HepG2 (cell line): ENCODE results near the gene ERMARD. TPM values are rescaled to one million over a fixed set of nuclear protein-coding genes. Genes with fewer than 3 reads are reported as not detected.

Source experiments
- ATAC-seq: fragments of 200-7000 bp; cut with Tn5 transposase; 3 replicates; pipeline ENCODE4 v1.9.1; 2020; ENCODE audit warnings: mild to moderate bottlenecking, moderate library complexity
- BruUV-seq: library from RNA; stranded (reverse); fragments of 400-500 nt; replicated peaks from 2 replicates; lab custom pipeline; 2021; lab: Mats Ljungman, UMichigan
- CTCF ChIA-PET: fragments of 300-600 bp; formaldehyde crosslinking; extraction: SDS; loops from one replicate; lab custom pipeline; 2021; ENCODE audit warnings: low total read pairs, inconsistent platforms, low intra/inter-chr PET ratio; lab: Yijun Ruan, JAX
- POLR2A ChIA-PET: fragments of 350-600 bp; sonication (Branson Sonifier 250); formaldehyde crosslinking; loops from one replicate; lab custom pipeline; 2020; ENCODE audit warnings: antibody characterized with exemption, inconsistent platforms; lab: Yijun Ruan, JAX
- DNase-seq: peaks from one replicate; pipeline ENCODE4 v3.0.0-alpha.2; 2015; ENCODE audit warnings: low spot score
- FAIRE-seq: peaks from 3 replicates; lab custom pipeline; 2011; peaks lifted over from hg19 to GRCh38; lab: Jason Lieb, UNC
- H2AFZ ChIP-seq: one replicate; pipeline ENCODE4 v1.6.1; 2011; ENCODE audit warnings: low read length, inconsistent platforms
- H3K27ac ChIP-seq: fragments of 300-600 bp; 3 replicates; pipeline ENCODE4 v1.8.0; 2011; ENCODE audit warnings: mixed run types, mild to moderate bottlenecking, mixed read lengths, low read length, inconsistent platforms; ENCODE audit not compliant: insufficient read depth; ENCODE audit errors: extremely low read length
- H3K27me3 ChIP-seq, 2 experiments: fragments of 200-600 bp in 1 of 2; 2 replicates in 1 of 2; 3 replicates in 1 of 2; pipeline versions ENCODE4 v1.6.0 to v1.8.0; 2011; ENCODE audit warnings: low read length in 2 of 2, mild to moderate bottlenecking in 2 of 2, moderate library complexity in 2 of 2, inconsistent platforms in 1 of 2; ENCODE audit not compliant: insufficient read depth in 2 of 2, control insufficient read depth in 1 of 2
- H3K36me3 ChIP-seq, 2 experiments: fragments of 200-600 bp in 1 of 2; replicated peaks in 1 of 2; 2 replicates in 1 of 2; 3 replicates in 1 of 2; pipeline versions ENCODE4 v1.5.1 to v1.8.0; 2011; ENCODE audit warnings: low read length in 2 of 2, inconsistent platforms in 1 of 2; ENCODE audit not compliant: insufficient read depth in 2 of 2, control insufficient read depth in 1 of 2
- H3K4me1 ChIP-seq: 2 replicates; pipeline ENCODE4 v1.5.1; 2012; ENCODE audit warnings: low read length, inconsistent platforms; ENCODE audit not compliant: insufficient read depth
- H3K4me2 ChIP-seq: 2 replicates; pipeline ENCODE4 v1.6.0; 2011; ENCODE audit warnings: low read depth, low read length, inconsistent platforms
- H3K4me3 ChIP-seq, 3 experiments: fragments of 200-600 bp in 1 of 3; sonication (generic), shearing (Covaris generic) in 1 of 3; replicated peaks in 1 of 3; 2 replicates each; pipeline ENCODE4 v1.5.1; 2011 to 2016; ENCODE audit warnings: low read length in 3 of 3, inconsistent platforms in 2 of 3, low read depth in 2 of 3, mild to moderate bottlenecking in 2 of 3, control low read depth in 1 of 3, mixed read lengths in 1 of 3; ENCODE audit not compliant: insufficient read depth in 1 of 3
- H3K79me2 ChIP-seq: one replicate; pipeline ENCODE4 v1.6.1; 2011; ENCODE audit warnings: low read length, inconsistent platforms; ENCODE audit not compliant: insufficient read depth
- H3K9ac ChIP-seq: 2 replicates; pipeline ENCODE4 v1.6.0; 2011; ENCODE audit warnings: mild to moderate bottlenecking, low read depth, low read length, inconsistent platforms; ENCODE audit not compliant: insufficient read depth
- H3K9me3 ChIP-seq: 2 replicates; pipeline ENCODE4 v1.5.1; 2012; ENCODE audit warnings: mild to moderate bottlenecking, low read length
- H4K20me1 ChIP-seq: 2 replicates; pipeline ENCODE4 v1.6.0; 2011; ENCODE audit warnings: inconsistent platforms, mild to moderate bottlenecking, low read length, moderate library complexity; ENCODE audit not compliant: insufficient read depth
- CAMTA2 ChIP-seq: sonication (generic); formaldehyde crosslinking; IDR thresholded peaks from 2 replicates; pipeline ENCODE4 v1.4.0; 2020; ENCODE audit warnings: mild to moderate bottlenecking, missing genetic modification reagents, borderline replicate concordance
- JARID2 ChIP-seq: sonication (generic); formaldehyde crosslinking; IDR thresholded peaks from 2 replicates; pipeline ENCODE4 v1.8.1; 2023; ENCODE audit warnings: missing genetic modification reagents, inconsistent platforms; ENCODE audit not compliant: insufficient replicate concordance
- JDP2 ChIP-seq: sonication (generic); formaldehyde crosslinking; IDR thresholded peaks from 2 replicates; pipeline ENCODE4 v1.8.1; 2022; ENCODE audit warnings: missing genetic modification reagents, borderline replicate concordance
- NFYB ChIP-seq: sonication (generic); formaldehyde crosslinking; IDR thresholded peaks from 2 replicates; pipeline ENCODE4 v1.4.0; 2020; ENCODE audit warnings: missing genetic modification reagents
- RBM39 ChIP-seq: fragments of 200-400 bp; formaldehyde crosslinking; IDR thresholded peaks from one replicate; pipeline ENCODE4 v1.6.1; 2018; ENCODE audit warnings: antibody characterized with exemption, mild to moderate bottlenecking, low read depth, low read length; ENCODE audit not compliant: poor library complexity, severe bottlenecking
- SAP130 ChIP-seq: IDR thresholded peaks from 2 replicates; pipeline ENCODE4 v1.6.1; 2016; ENCODE audit warnings: low read depth
- SMAD9 ChIP-seq: sonication (generic); formaldehyde crosslinking; IDR thresholded peaks from 2 replicates; pipeline ENCODE4 v1.5.1; 2020; ENCODE audit warnings: mild to moderate bottlenecking, missing genetic modification reagents
- ZFAT ChIP-seq: sonication (generic); formaldehyde crosslinking; conservative IDR thresholded peaks from 2 replicates; pipeline ENCODE4 v1.8.1; 2023; ENCODE audit warnings: missing genetic modification reagents, inconsistent platforms
- ZNF235 ChIP-seq: sonication (generic); formaldehyde crosslinking; IDR thresholded peaks from 2 replicates; pipeline ENCODE4 v1.8.1; 2023; ENCODE audit warnings: mild to moderate bottlenecking, missing genetic modification reagents, borderline replicate concordance
- ZNF343 ChIP-seq: sonication (generic); formaldehyde crosslinking; IDR thresholded peaks from 2 replicates; pipeline ENCODE4 v1.4.0; 2020; ENCODE audit warnings: mild to moderate bottlenecking, missing genetic modification reagents
- ZNF431 ChIP-seq: sonication (generic); formaldehyde crosslinking; IDR thresholded peaks from 2 replicates; pipeline ENCODE4 v1.9.0; 2022; ENCODE audit warnings: missing genetic modification reagents, low read depth, mild to moderate bottlenecking, borderline replicate concordance
- ZNF501 ChIP-seq: sonication (generic); formaldehyde crosslinking; IDR thresholded peaks from 2 replicates; pipeline ENCODE4 v1.5.1; 2020; ENCODE audit warnings: mild to moderate bottlenecking, moderate library complexity, missing genetic modification reagents
- ZNF543 ChIP-seq: sonication (generic); formaldehyde crosslinking; IDR thresholded peaks from 2 replicates; pipeline ENCODE4 v1.4.0; 2020; ENCODE audit warnings: mild to moderate bottlenecking, missing genetic modification reagents
- ZNF572 ChIP-seq: sonication (generic); formaldehyde crosslinking; IDR thresholded peaks from 2 replicates; pipeline ENCODE4 v1.5.1; 2020; ENCODE audit warnings: mild to moderate bottlenecking, missing genetic modification reagents
- WGBS: methylation state at CpG from one replicate; pipeline ENCODE4 v1.1.6; 2017; ENCODE audit warnings: low lambda C conversion rate; 5-methylcytosine and 5-hydroxymethylcytosine counted together
- in situ Hi-C: cut with HindIII; loops from 2 replicates; pipeline ENCODE4 v1.10.0; 2017; ENCODE audit warnings: low pct_unique_long_range_greater_than_20kb; ENCODE audit not compliant: extremely low pct_ligation_motif_present
- intact Hi-C: fragments of 100-400 bp; cut with micrococcal nuclease; formaldehyde crosslinking; loops from one replicate; pipeline ENCODE4 v1.10.0; 2022; ENCODE audit not compliant: unreplicated experiment
- polyA plus RNA-seq, 8 experiments: library from polyadenylated mRNA; depleted of rRNA in 3 of 8; stranded (reverse) in 7 of 8; unstranded in 1 of 8; fragments of >200 nt; fragmentation: Illumina TruSeq in 4 of 8; extraction: Trizol in 4 of 8; gene quantifications; 2 replicates each; pipeline versions ENCODE4 v1.2.1 to v1.2.3, GENCODE V29; 2011 to 2016; ENCODE audit warnings: low read depth in 4 of 8, missing spikeins in 1 of 8, mixed read lengths in 1 of 8; ENCODE audit not compliant: insufficient read depth in 1 of 8
- total RNA-seq, 5 experiments: library from RNA; depleted of rRNA; stranded (reverse); fragments of >200 nt; fragmentation: Illumina TruSeq; extraction: Trizol; gene quantifications; 2 replicates each; pipeline ENCODE4 v1.2.3, GENCODE V29; 2016; ENCODE audit warnings: low read depth in 1 of 5
- TF ChIP-seq, protein P1 (sequence below), 2 experiments: sonication (generic) in 1 of 2; formaldehyde crosslinking in 1 of 2; IDR thresholded peaks; 2 replicates each; pipeline versions ENCODE4 v1.5.1 to v1.6.1; 2011 to 2020; ENCODE audit warnings: borderline replicate concordance in 1 of 2, low read depth in 1 of 2, low read length in 1 of 2, mild to moderate bottlenecking in 1 of 2, missing genetic modification reagents in 1 of 2, moderate library complexity in 1 of 2
- TF ChIP-seq, protein P2 (sequence below): sonication (generic); formaldehyde crosslinking; IDR thresholded peaks from 2 replicates; pipeline ENCODE4 v1.4.0; 2020; ENCODE audit warnings: mild to moderate bottlenecking, missing genetic modification reagents

Gene ERMARD
- total and polyA plus RNA-seq, 2 of the 13 experiments (the other 11 are each of a cell fraction or from before 2014, with no cell fraction given), result 8.8 to 10.7 TPM

DNA sequence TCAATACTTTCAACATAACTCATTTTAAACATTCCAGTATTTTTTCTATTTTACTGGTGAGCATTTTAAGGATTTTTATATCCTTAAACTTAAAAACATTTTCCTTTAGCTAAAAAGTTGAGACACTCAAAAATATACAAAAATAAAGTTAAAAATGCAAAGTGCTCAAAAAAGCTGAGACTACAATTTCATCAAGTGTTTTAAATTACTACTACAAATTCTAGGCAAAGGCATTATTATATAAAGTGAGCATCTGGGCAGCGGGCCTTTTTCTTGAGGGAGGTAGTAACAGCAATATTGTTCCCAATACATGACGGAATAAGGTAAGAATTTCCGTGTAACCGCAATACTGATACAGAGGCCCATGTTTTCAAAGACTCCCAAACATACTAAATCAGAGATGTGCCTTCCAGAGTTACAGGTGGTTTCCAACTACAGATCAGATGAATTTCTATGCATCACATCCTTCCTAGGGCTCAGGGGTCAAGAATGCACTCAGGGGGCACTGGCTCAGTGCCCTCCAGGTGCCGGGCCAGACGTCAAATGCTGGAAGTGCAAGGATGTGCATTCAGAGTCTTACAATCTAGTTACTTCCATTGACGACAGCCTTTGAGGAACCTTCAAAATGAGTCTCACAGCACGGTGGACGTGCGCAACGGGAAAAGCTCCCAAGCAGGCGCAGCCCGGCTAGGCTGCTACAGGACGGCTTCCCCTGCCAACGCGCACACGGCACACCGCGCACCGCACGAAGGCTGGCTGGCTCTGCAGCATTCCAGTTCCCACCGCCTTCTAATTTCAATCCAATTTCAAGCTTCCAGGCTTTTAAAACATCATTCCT lies 28.8 kb upstream of the ERMARD start:
- CTCF ChIA-PET, result no interaction called here
- TF ChIP-seq ZNF501 (CRISPR knock-in tag) (peak; percentile 59; the same call in 1 of the 2 replicates), CAMTA2 (no peak), SMAD9 (CRISPR knock-in tag) (no peak), ZNF543 (CRISPR knock-in tag) (no peak), RBM39 (no peak), ZFAT (CRISPR knock-in tag) (no peak), NFYB (CRISPR knock-in tag) (no peak), ZNF431 (CRISPR knock-in tag) (no peak), SAP130 (CRISPR knock-in tag) (peak; percentile 76), JDP2 (CRISPR knock-in tag) (no peak), JARID2 (CRISPR knock-in tag) (no peak), ZNF343 (CRISPR knock-in tag) (no peak), ZNF572 (CRISPR knock-in tag) (no peak), ZNF235 (CRISPR knock-in tag) (no peak)
- TF ChIP-seq, protein P1, sequence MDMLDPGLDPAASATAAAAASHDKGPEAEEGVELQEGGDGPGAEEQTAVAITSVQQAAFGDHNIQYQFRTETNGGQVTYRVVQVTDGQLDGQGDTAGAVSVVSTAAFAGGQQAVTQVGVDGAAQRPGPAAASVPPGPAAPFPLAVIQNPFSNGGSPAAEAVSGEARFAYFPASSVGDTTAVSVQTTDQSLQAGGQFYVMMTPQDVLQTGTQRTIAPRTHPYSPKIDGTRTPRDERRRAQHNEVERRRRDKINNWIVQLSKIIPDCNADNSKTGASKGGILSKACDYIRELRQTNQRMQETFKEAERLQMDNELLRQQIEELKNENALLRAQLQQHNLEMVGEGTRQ (IDR thresholded peaks at IDR 0.05; ENCODE audit: low read depth, low read length), result no peak
- TF ChIP-seq, protein P1 (CRISPR knock-in tag; IDR thresholded peaks at IDR 0.05; ENCODE audit: borderline replicate concordance), result no peak
- TF ChIP-seq, protein P2, sequence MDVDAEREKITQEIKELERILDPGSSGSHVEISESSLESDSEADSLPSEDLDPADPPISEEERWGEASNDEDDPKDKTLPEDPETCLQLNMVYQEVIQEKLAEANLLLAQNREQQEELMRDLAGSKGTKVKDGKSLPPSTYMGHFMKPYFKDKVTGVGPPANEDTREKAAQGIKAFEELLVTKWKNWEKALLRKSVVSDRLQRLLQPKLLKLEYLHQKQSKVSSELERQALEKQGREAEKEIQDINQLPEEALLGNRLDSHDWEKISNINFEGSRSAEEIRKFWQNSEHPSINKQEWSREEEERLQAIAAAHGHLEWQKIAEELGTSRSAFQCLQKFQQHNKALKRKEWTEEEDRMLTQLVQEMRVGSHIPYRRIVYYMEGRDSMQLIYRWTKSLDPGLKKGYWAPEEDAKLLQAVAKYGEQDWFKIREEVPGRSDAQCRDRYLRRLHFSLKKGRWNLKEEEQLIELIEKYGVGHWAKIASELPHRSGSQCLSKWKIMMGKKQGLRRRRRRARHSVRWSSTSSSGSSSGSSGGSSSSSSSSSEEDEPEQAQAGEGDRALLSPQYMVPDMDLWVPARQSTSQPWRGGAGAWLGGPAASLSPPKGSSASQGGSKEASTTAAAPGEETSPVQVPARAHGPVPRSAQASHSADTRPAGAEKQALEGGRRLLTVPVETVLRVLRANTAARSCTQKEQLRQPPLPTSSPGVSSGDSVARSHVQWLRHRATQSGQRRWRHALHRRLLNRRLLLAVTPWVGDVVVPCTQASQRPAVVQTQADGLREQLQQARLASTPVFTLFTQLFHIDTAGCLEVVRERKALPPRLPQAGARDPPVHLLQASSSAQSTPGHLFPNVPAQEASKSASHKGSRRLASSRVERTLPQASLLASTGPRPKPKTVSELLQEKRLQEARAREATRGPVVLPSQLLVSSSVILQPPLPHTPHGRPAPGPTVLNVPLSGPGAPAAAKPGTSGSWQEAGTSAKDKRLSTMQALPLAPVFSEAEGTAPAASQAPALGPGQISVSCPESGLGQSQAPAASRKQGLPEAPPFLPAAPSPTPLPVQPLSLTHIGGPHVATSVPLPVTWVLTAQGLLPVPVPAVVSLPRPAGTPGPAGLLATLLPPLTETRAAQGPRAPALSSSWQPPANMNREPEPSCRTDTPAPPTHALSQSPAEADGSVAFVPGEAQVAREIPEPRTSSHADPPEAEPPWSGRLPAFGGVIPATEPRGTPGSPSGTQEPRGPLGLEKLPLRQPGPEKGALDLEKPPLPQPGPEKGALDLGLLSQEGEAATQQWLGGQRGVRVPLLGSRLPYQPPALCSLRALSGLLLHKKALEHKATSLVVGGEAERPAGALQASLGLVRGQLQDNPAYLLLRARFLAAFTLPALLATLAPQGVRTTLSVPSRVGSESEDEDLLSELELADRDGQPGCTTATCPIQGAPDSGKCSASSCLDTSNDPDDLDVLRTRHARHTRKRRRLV (CRISPR knock-in tag), result 0 out of 2 replicates have a peak, but pooled peaks have one; percentile 67

More for the DNA sequence above, 28.8 kb upstream of the ERMARD start:
- WGBS, result 0% methylated on average over 22 of the region's 22 CpGs
- Histone ChIP-seq H4K20me1 (peaks cover 45% of the 10 kb centered on the region), H3K79me2 (peaks cover 57% of the 10 kb centered on the region), H3K9me3 (no peaks in the 10 kb centered on the region), H3K27me3 (no peaks in the 10 kb centered on the region; a peak in 1 of 5 replicates), H3K4me2 (peak overlapping the region; percentile 94), H3K36me3 (peaks cover 2 to 15% of the 10 kb centered on the region in 2 experiments; a peak in 4 of 5 replicates), H3K4me3 (peak overlapping the region; percentile 82 to 93 (median 90)), H3K27ac (peak overlapping the region; percentile 72), H3K9ac (peak overlapping the region; percentile 86), H3K4me1 (peaks cover 58% of the 10 kb centered on the region), H2AFZ (no peak overlapping the region)
- peak; percentile 32 for ATAC-seq
- intact Hi-C loops, result no loop called here
- TSS peak; percentile 51 for BruUV-seq
- peak; percentile 81 for DNase-seq
- POLR2A ChIA-PET, result interaction anchor here (1.0 to 5.7 kb wide), 9 partner anchors 7 to 831 kb away, joined by 3 to 81 read pairs (median 5); partner anchors contain the start of genes C6orf120, DYNLT2, ERMARD and TBP
- in situ Hi-C loops, result no loop called here
- no peak for FAIRE-seq
